Thoracic aorta (tissue), 2 donors: Measurements from ENCODE around the gene TES. TPM values are rescaled to one million over a fixed set of nuclear protein-coding genes. Genes with fewer than 3 reads are reported as not detected.

Source experiments
- ATAC-seq: fragments of 150-250 bp; one replicate; pipeline ENCODE4 v1.8.0; 2017; ENCODE audit warnings: low read depth; ENCODE audit not compliant: insufficient number of reproducible peaks, low FRiP score
- DNase-seq: peaks from one replicate; pipeline ENCODE4 v3.0.0-alpha.2; 2020; ENCODE audit warnings: low spot score
- H3K27ac ChIP-seq, 2 donors: fragments of 200-600 bp; sonication (generic); 1 replicate in 1 of 2; 2 replicates in 1 of 2; pipeline ENCODE4 v1.5.1; 2016; ENCODE audit warnings: mild to moderate bottlenecking in 2 of 2, moderate library complexity in 2 of 2
- H3K27me3 ChIP-seq: fragments of 200-600 bp; sonication (generic); replicated peaks from 2 replicates; pipeline ENCODE4 v1.6.0; 2016; ENCODE audit warnings: mild to moderate bottlenecking; ENCODE audit not compliant: insufficient read depth
- H3K36me3 ChIP-seq: fragments of 200-600 bp; sonication (generic); one replicate; pipeline ENCODE4 v1.5.1; 2016
- H3K4me1 ChIP-seq, 2 donors: fragments of 200-600 bp; sonication (generic); 1 replicate in 1 of 2; 2 replicates in 1 of 2; pipeline versions ENCODE4 v1.5.1 to v1.6.0; 2016; ENCODE audit warnings: low read depth in 2 of 2, mild to moderate bottlenecking in 1 of 2; ENCODE audit not compliant: control insufficient read depth in 1 of 2
- H3K4me3 ChIP-seq: fragments of 200-600 bp; sonication (generic); 2 replicates; pipeline ENCODE4 v1.5.1; 2016; ENCODE audit warnings: mild to moderate bottlenecking
- H3K9me3 ChIP-seq: fragments of 200-600 bp; sonication (generic); 2 replicates; pipeline ENCODE4 v1.5.1; 2016
- CTCF ChIP-seq: fragments of 200-600 bp; sonication (generic); IDR thresholded peaks from one replicate; pipeline ENCODE4 v1.5.1; 2019; ENCODE audit warnings: antibody characterized with exemption
- total RNA-seq, 2 donors: library from RNA; depleted of rRNA; stranded (reverse); fragments of >200 nt; gene quantifications; one replicate each; pipeline versions ENCODE4 v1.1.0 to v1.2.3, GENCODE V29; 2016

The TES gene
- total RNA-seq, 2 donors from 2014 or later: 186 to 215 TPM

- Histone ChIP-seq H3K9me3 (no peaks in the 10 kb centered on the region), H3K4me3 (no peak overlapping the region), H3K4me1 (peaks cover 14 to 16% of the 10 kb centered on the region in 2 donors), H3K27ac (no peak overlapping the region), H3K27me3 (no peaks in the 10 kb centered on the region), H3K36me3 (no peaks in the 10 kb centered on the region)
- TF ChIP-seq CTCF: no peak
- ATAC-seq: no peak
- no peak for DNase-seq
Measured at GRCh38 chr7:116176226-116176625, 34.1 kb upstream of the TES start.

DNA sequence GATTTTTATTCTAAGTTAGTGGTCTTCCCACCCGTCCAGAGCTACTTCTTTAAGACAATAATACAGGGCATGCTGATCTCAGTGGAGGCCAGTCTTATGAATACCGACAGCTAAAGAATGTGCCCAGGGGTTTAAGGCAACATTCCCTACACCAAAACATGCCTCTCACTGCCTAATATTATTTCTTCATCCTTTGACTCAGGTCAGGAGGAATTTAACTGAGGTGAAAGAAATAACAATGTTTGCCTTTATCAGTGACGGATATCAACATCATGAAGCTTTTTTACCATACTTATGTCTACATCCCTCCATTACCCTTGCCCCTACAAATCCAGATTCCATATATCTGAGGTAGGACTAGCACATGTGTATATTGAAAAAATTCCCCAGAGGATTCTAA lies 33.3 kb upstream of the TES start:
- no peaks in the 10 kb centered on the region for H3K9me3 ChIP-seq
- DNase-seq (no peak), ATAC-seq (no peak)
- no peaks in the 10 kb centered on the region for H3K27me3 ChIP-seq
- H3K4me3 ChIP-seq: peak overlapping the region; percentile 2
- H3K27ac ChIP-seq: peak overlapping the region in 1 of 2 donors; percentile 28
- TF ChIP-seq CTCF: no peak
- H3K4me1 ChIP-seq: peaks cover 14 to 16% of the 10 kb centered on the region in 2 donors
- H3K36me3 ChIP-seq: no peaks in the 10 kb centered on the region

DNA sequence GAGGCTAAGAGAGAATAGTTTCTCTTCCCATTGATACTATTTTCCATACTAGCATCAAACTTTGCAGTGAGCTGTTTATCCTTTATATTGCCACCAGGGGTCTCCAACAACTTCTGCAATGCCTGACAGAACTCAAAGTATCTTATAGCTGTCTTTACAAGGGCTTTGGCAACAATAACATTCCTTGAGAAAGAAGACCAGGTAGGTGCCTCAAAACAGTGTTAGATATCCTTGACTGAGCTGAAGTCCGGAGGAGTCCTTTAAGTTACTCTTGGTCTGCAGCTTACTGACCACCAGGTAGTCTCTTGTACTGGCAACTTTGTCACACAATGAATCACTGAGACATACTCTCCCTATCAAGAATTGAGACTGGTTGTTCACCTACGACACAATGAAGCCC lies 30.0 kb upstream of the TES start:
- H3K4me1 ChIP-seq: peaks cover 14 to 16% of the 10 kb centered on the region in 2 donors
- H3K9me3 ChIP-seq: no peaks in the 10 kb centered on the region
- TF ChIP-seq CTCF: peak; percentile 80
- H3K27ac ChIP-seq: no peak overlapping the region
- DNase-seq (no peak), ATAC-seq (peak; percentile 76)
- no peaks in the 10 kb centered on the region for H3K27me3 ChIP-seq
- no peak overlapping the region for H3K4me3 ChIP-seq
- no peaks in the 10 kb centered on the region for H3K36me3 ChIP-seq

GRCh38 chr7:116182023-116182422 lies 28.3 kb upstream of the TES start:
- no peak for DNase-seq

DNA sequence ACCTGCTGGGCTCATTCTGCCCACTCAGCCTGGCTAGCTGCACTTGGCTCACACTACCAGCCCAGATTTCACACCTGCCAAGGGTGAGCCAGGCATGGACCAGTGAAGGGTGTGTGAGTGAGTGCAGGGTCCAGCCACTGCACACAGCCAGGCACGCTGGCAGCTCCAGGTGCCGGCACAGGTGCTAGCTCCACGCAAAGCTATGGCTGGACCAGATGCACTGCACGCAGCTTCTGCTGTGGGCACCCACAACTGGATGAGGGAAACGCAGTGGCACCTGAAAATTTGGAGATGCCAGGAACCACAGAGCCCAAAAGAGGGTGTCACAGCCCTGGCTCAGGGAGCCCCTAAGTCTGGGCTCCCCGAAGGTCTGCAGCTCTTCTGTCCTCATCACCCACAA lies 24.9 kb upstream of the TES start:
- no peaks in the 10 kb centered on the region for H3K4me1 ChIP-seq
- H3K36me3 ChIP-seq: no peaks in the 10 kb centered on the region
- H3K27ac ChIP-seq: no peak overlapping the region
- DNase-seq: no peak
- no peak for ATAC-seq
- TF ChIP-seq CTCF: no peak
- no peak overlapping the region for H3K4me3 ChIP-seq
- no peaks in the 10 kb centered on the region for H3K27me3 ChIP-seq
- no peaks in the 10 kb centered on the region for H3K9me3 ChIP-seq

More at GRCh38 chr7:116182023-116182422, 28.3 kb upstream of the TES start:
- H3K27ac ChIP-seq: no peak overlapping the region
- no peak for ATAC-seq
- H3K36me3 ChIP-seq: no peaks in the 10 kb centered on the region
- H3K9me3 ChIP-seq: no peaks in the 10 kb centered on the region
- no peaks in the 10 kb centered on the region for H3K27me3 ChIP-seq
- no peak for TF ChIP-seq CTCF
- H3K4me1 ChIP-seq: peaks cover 4 to 8% of the 10 kb centered on the region in 2 donors
- no peak overlapping the region for H3K4me3 ChIP-seq
